Measurements from ENCODE around the gene GDPD5. TPM values are rescaled to one million over a fixed set of nuclear protein-coding genes. Genes with fewer than 3 reads are reported as not detected.
A peak's percentile ranks its signal among the peaks of the same experiment; 100 is the strongest.

The GDPD5 gene
- total and polyA plus RNA-seq, 4 experiments from 2014 or later = 11.0 to 160 (median 85.7) TPM

- Mint-ChIP-seq H3K4me1 (no peaks in the 10 kb centered on the region), H3K4me3 (no peak overlapping the region), H3K27ac (no peak overlapping the region), H3K9me3 (peaks cover 0 to 2% (median 0%) of the 10 kb centered on the region in 8 donors), H3K27me3 (peaks cover 4% of the 10 kb centered on the region in 2 donors), H3K36me3 (no peaks in the 10 kb centered on the region)
- Histone ChIP-seq H3K27ac (ENCODE audit: low read depth, low read length) (no peak overlapping the region), H3K4me1 (ENCODE audit: insufficient read depth, low read length) (peaks cover 6% of the 10 kb centered on the region), H3K4me3 (ENCODE audit: low read length in 2 of 2) (no peak overlapping the region), H3K9me3 (ENCODE audit: control insufficient read depth in 1 of 2, low read length in 2 of 2) (no peaks in the 10 kb centered on the region), H3K27me3 (ENCODE audit: insufficient read depth, low read length) (no peaks in the 10 kb centered on the region), H3K36me3 (ENCODE audit: insufficient read depth, low read length) (no peaks in the 10 kb centered on the region)
- CTCF ChIA-PET (ENCODE audit: partially characterized antibody) = interaction anchor here (0.8 to 14.8 kb wide), 19 partner anchors 9 to 479 kb away, joined by 3 to 614 read pairs (median 8); partner anchors contain the start of genes GDPD5 and RPS3
- POLR2A ChIA-PET (ENCODE audit: partially characterized antibody) = no interaction called here
- intact Hi-C loops (cut with micrococcal nuclease) = loop anchor here (2.0 kb wide), 1 partner anchor 477 kb away; no protein-coding TSS in a partner anchor
- no peak for DNase-seq
Observed at GRCh38 chr11:75389925-75390324, 135.8 kb downstream of the GDPD5 start.

DNA sequence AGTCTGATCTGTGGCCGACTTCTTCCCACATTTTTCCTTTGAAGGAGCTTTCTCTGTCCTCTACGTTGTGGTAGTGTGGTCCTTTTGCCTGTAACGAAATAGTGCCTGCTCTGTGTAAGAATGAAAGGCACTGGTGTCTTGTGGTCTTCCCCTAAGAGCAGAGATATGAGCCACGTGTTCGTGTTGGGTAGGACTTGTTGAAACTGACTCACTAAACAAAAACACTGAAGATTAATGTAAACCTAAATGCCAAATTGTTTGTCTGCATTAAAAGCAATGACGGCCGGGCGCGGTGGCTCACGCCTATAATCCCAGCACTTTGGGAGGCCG lies 136.5 kb downstream of the GDPD5 start:
- Histone ChIP-seq H3K36me3 (ENCODE audit: insufficient read depth, low read length) (no peaks in the 10 kb centered on the region), H3K27ac (ENCODE audit: low read depth, low read length) (no peak overlapping the region), H3K27me3 (ENCODE audit: insufficient read depth, low read length) (no peaks in the 10 kb centered on the region), H3K4me1 (ENCODE audit: insufficient read depth, low read length) (peaks cover 11% of the 10 kb centered on the region), H3K4me3 (ENCODE audit: low read length in 2 of 2) (no peak overlapping the region), H3K9me3 (ENCODE audit: control insufficient read depth in 1 of 2, low read length in 2 of 2) (no peaks in the 10 kb centered on the region)
- peaks cover 4 to 7% (median 4%) of the 10 kb centered on the region in 4 donors for H3K4me1 Mint-ChIP-seq
- ChIA-PET CTCF (ENCODE audit: partially characterized antibody) (interaction anchor here (0.6 to 14.8 kb wide), 24 partner anchors 11 to 479 kb away, joined by 3 to 614 read pairs (median 6); partner anchors contain the start of genes GDPD5 and RPS3), POLR2A (ENCODE audit: partially characterized antibody) (interaction anchor here (0.6 to 10.3 kb wide), 7 partner anchors 15 to 142 kb away, joined by 3 to 118 read pairs (median 3); no protein-coding TSS in a partner anchor)
- no peak overlapping the region for H3K27ac Mint-ChIP-seq
- no peak overlapping the region for H3K4me3 Mint-ChIP-seq
- no peaks in the 10 kb centered on the region for H3K9me3 Mint-ChIP-seq
- H3K36me3 Mint-ChIP-seq = no peaks in the 10 kb centered on the region
- no peak for DNase-seq
- intact Hi-C loops (cut with micrococcal nuclease) = loop anchor here (2.0 kb wide), 1 partner anchor 478 kb away; no protein-coding TSS in a partner anchor
- peaks cover 4% of the 10 kb centered on the region in 2 donors for H3K27me3 Mint-ChIP-seq

DNA sequence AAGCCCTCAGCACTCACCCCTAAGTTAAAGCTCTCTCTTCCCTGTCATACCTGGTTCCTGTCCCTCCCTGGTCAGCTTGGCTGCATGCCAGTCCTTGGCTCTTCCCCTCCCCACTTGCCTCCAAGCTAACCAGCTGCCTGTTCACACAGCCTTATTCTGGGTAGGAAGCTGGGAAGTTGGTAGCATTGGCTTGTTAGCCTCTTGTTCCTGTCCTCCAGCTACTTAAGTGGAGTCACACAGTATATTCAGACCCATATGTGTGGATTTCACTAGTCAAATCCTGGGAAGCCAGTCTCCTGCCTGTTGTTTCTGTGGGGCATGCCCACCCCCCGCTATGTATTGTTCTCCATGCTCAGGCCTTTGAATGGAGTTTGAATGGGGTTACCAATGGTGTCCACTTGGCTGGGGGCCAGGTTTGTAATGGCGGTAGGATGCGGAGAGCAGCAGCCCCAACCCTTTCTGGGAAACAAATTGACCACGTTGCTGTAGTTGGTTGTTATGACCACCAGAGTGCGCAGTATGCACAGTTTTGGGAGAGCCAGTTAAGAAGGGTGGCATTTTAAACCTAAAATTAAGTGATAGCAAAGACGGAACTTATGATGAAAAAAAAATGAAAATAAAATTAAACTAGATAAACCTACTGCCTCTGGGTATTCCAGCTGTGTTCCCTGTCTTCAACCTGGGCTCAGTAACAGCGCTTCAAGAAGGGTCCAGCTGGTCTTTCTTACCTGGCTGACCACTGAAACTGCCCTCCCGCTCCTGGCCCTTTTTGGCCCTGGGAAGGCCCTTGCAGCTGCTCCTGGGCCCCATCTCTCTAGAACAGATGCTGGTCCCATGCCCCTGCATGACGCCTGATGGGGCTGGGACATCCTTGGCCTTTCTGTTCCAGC lies 137.1 kb downstream of the GDPD5 start:
- intact Hi-C loops (cut with micrococcal nuclease) = loop anchor here (1.0 to 2.0 kb wide), 5 partner anchors 11 to 478 kb away; partner anchors contain the start of gene RPS3

DNA sequence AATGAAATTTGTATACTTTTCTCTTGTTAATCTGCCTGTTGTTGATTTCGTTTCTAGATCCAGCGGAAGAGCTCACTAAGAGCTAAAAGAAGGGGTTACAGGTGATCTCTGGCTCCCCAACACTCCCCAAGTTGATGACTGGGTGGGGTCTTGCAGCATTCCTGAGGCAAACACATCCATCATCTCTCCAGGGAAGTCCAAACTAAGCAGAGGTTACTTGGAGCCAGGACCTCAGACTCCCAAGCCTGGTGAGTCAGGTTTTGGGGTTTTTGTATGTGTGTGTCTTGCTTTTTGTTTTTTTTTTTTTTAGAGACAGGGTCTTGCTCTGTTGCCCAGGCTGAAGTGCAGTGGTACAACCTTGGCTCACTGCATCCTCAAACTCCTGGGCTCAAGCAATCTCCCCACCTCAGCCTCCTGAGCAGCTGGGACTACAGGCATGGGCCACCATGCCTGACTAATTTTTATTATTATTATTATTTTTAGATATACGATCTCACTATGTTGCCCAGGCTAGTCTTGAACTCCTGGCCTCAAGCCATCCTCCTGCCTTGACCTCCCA lies 137.9 kb downstream of the GDPD5 start:
- Mint-ChIP-seq H3K9me3 (no peaks in the 10 kb centered on the region), H3K27me3 (peaks cover 4% of the 10 kb centered on the region in 2 donors), H3K4me3 (no peak overlapping the region), H3K27ac (no peak overlapping the region), H3K36me3 (no peaks in the 10 kb centered on the region), H3K4me1 (peaks cover 9 to 20% (median 14%) of the 10 kb centered on the region in 4 donors)
- H3K36me3 ChIP-seq (ENCODE audit: insufficient read depth, low read length) = no peaks in the 10 kb centered on the region
- ChIA-PET POLR2A (ENCODE audit: partially characterized antibody) (interaction anchor here (1.3 to 10.3 kb wide), 4 partner anchors 12 to 143 kb away, joined by 3 to 118 read pairs (median 6); partner anchors contain the start of gene RPS3), CTCF (ENCODE audit: partially characterized antibody) (interaction anchor here (0.7 to 14.8 kb wide), 21 partner anchors 10 to 247 kb away, joined by 3 to 614 read pairs (median 7); partner anchors contain the start of gene RPS3)
- no peaks in the 10 kb centered on the region for H3K27me3 ChIP-seq (ENCODE audit: insufficient read depth, low read length)
- intact Hi-C loops (cut with micrococcal nuclease) = loop anchor here (1.0 to 2.0 kb wide), 5 partner anchors 11 to 479 kb away; partner anchors contain the start of gene RPS3
- DNase-seq = no peak
- H3K9me3 ChIP-seq (ENCODE audit: control insufficient read depth in 1 of 2, low read length in 2 of 2) = no peaks in the 10 kb centered on the region
- H3K4me1 ChIP-seq (ENCODE audit: insufficient read depth, low read length) = peaks cover 24% of the 10 kb centered on the region
- no peak overlapping the region for H3K4me3 ChIP-seq (ENCODE audit: low read length in 2 of 2)
- no peak overlapping the region for H3K27ac ChIP-seq (ENCODE audit: low read depth, low read length)

More for the DNA sequence above, 137.1 kb downstream of the GDPD5 start:
- POLR2A ChIA-PET (ENCODE audit: partially characterized antibody) = interaction anchor here (0.6 to 10.3 kb wide), 7 partner anchors 16 to 142 kb away, joined by 3 to 118 read pairs (median 3); no protein-coding TSS in a partner anchor
- Histone ChIP-seq H3K36me3 (ENCODE audit: insufficient read depth, low read length) (no peaks in the 10 kb centered on the region), H3K4me1 (ENCODE audit: insufficient read depth, low read length) (peaks cover 17% of the 10 kb centered on the region), H3K27ac (ENCODE audit: low read depth, low read length) (no peak overlapping the region), H3K4me3 (ENCODE audit: low read length in 2 of 2) (no peak overlapping the region), H3K9me3 (ENCODE audit: control insufficient read depth in 1 of 2, low read length in 2 of 2) (no peaks in the 10 kb centered on the region), H3K27me3 (ENCODE audit: insufficient read depth, low read length) (no peaks in the 10 kb centered on the region)
- peak; percentile 69 to 76 (median 74) for DNase-seq
- peaks cover 4% of the 10 kb centered on the region in 2 donors for H3K27me3 Mint-ChIP-seq
- no peak overlapping the region for H3K27ac Mint-ChIP-seq
- no peaks in the 10 kb centered on the region for H3K36me3 Mint-ChIP-seq
- peaks cover 4 to 13% (median 7%) of the 10 kb centered on the region in 4 donors for H3K4me1 Mint-ChIP-seq
- CTCF ChIA-PET (ENCODE audit: partially characterized antibody) = interaction anchor here (0.6 to 14.8 kb wide), 28 partner anchors 11 to 248 kb away, joined by 3 to 614 read pairs (median 4); partner anchors contain the start of genes GDPD5 and RPS3
- no peaks in the 10 kb centered on the region for H3K9me3 Mint-ChIP-seq
- H3K4me3 Mint-ChIP-seq = no peak overlapping the region

DNA sequence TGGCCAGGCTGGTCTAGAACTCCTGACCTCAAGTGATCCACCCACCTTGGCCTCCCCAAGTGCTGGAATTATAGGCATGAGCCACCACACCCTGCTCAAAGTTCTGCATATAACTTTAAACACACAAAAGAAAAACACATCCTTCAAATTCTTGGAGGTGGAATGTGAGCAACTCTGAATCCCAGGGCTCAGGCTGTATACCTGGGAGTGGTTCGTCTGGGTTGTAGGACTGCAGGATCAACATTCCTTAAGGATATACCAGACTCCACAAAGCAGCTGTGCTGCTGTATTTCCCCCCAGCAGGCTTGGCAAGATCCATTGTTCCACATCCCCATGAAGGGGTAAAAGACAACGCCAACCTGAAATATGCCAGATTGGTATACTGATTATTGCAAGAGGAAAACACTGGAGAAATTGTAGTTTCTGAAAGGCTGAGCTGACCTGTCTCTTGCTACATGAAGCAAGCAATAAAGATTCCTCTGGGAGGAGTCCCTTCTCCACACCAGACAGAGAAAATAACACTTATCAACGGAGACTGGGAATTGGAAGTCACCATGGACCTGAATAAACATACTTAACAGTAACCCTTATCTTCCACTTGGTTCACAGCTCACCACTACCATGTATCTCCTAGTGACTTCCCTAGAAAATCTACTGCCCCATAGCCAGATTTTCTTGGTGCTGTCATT lies 138.7 kb downstream of the GDPD5 start:
- no peak for DNase-seq
- Histone ChIP-seq H3K9me3 (ENCODE audit: control insufficient read depth in 1 of 2, low read length in 2 of 2) (no peaks in the 10 kb centered on the region), H3K4me1 (ENCODE audit: insufficient read depth, low read length) (peaks cover 24% of the 10 kb centered on the region), H3K4me3 (ENCODE audit: low read length in 2 of 2) (no peak overlapping the region), H3K27me3 (ENCODE audit: insufficient read depth, low read length) (no peaks in the 10 kb centered on the region), H3K36me3 (ENCODE audit: insufficient read depth, low read length) (no peaks in the 10 kb centered on the region), H3K27ac (ENCODE audit: low read depth, low read length) (no peak overlapping the region)
- Mint-ChIP-seq H3K27ac (no peak overlapping the region), H3K9me3 (no peaks in the 10 kb centered on the region), H3K4me3 (no peak overlapping the region), H3K4me1 (peaks cover 9 to 20% (median 14%) of the 10 kb centered on the region in 4 donors), H3K36me3 (no peaks in the 10 kb centered on the region), H3K27me3 (peaks cover 4% of the 10 kb centered on the region in 2 donors)
- intact Hi-C loops (cut with micrococcal nuclease) = no loop called here
- CTCF ChIA-PET (ENCODE audit: partially characterized antibody) = interaction anchor here (0.8 to 14.8 kb wide), 11 partner anchors 10 to 242 kb away, joined by 3 to 614 read pairs (median 24); partner anchors contain the start of gene RPS3
- POLR2A ChIA-PET (ENCODE audit: partially characterized antibody) = interaction anchor here (1.3 to 10.3 kb wide), 2 partner anchors 13 to 109 kb away, joined by 4 to 118 read pairs; partner anchors contain the start of gene RPS3

All from CD4-positive, alpha-beta memory T cell (primary cell).